CD14-positive monocyte (primary cell): ENCODE results near the gene ITGAL. TPM values are rescaled to one million over a fixed set of nuclear protein-coding genes. Genes with fewer than 3 reads are reported as not detected.

Experiments used
- DNase-seq, 3 donors: peaks; one replicate each; pipeline ENCODE4 v3.0.0-alpha.2; 2011 to 2022
- H2AFZ ChIP-seq: 2 replicates; pipeline ENCODE4 v1.6.0; 2012; ENCODE audit warnings: mild to moderate bottlenecking, low read depth, low read length, inconsistent platforms; ENCODE audit not compliant: insufficient read depth, poor library complexity, severe bottlenecking
- H3K27ac ChIP-seq, 2 donors: 1 replicate in 1 of 2; 2 replicates in 1 of 2; pipeline ENCODE4 v1.5.1; 2012 to 2013; ENCODE audit warnings: low read length in 2 of 2, control low read depth in 1 of 2, inconsistent platforms in 1 of 2, low read depth in 1 of 2, mild to moderate bottlenecking in 1 of 2
- H3K27me3 ChIP-seq, 2 donors: one replicate each; pipeline versions ENCODE4 v1.6.0 to v1.6.1; 2011 to 2013; ENCODE audit warnings: low read length in 2 of 2; ENCODE audit not compliant: control insufficient read depth in 2 of 2, insufficient read depth in 2 of 2
- H3K36me3 ChIP-seq, 2 donors: replicated peaks in 1 of 2; 1 replicate in 1 of 2; 2 replicates in 1 of 2; pipeline versions ENCODE4 v1.5.1 to v1.6.1; 2012 to 2013; ENCODE audit warnings: low read length in 2 of 2, control low read depth in 1 of 2, inconsistent platforms in 1 of 2, mild to moderate bottlenecking in 1 of 2; ENCODE audit not compliant: insufficient read depth in 2 of 2, control insufficient read depth in 1 of 2
- H3K4me1 ChIP-seq, 2 donors: 1 replicate in 1 of 2; 2 replicates in 1 of 2; pipeline versions ENCODE4 v1.5.1 to v1.6.1; 2012 to 2013; ENCODE audit warnings: low read length in 2 of 2, control low read depth in 1 of 2, inconsistent platforms in 1 of 2, mild to moderate bottlenecking in 1 of 2, moderate library complexity in 1 of 2; ENCODE audit not compliant: insufficient read depth in 2 of 2, control insufficient read depth in 1 of 2
- H3K4me2 ChIP-seq: replicated peaks from 2 replicates; pipeline ENCODE3; 2012; ENCODE audit warnings: low read length, moderate library complexity, mild to moderate bottlenecking; ENCODE audit not compliant: poor library complexity, severe bottlenecking; ENCODE audit errors: extremely low read depth
- H3K4me3 ChIP-seq, 3 experiments: fragments of 200-600 bp in 1 of 3; sonication (generic) in 1 of 3; replicated peaks in 1 of 3; 1 replicate in 2 of 3; 2 replicates in 1 of 3; pipeline ENCODE4 v1.5.1; 2011 to 2013; ENCODE audit warnings: low read length in 3 of 3, mild to moderate bottlenecking in 3 of 3, control low read depth in 2 of 3, low read depth in 2 of 3, inconsistent platforms in 1 of 3, moderate library complexity in 1 of 3
- H3K79me2 ChIP-seq: 2 replicates; pipeline ENCODE4 v1.6.0; 2012; ENCODE audit warnings: mild to moderate bottlenecking, control low read depth, inconsistent platforms, low read length, moderate library complexity; ENCODE audit not compliant: insufficient read depth
- H3K9ac ChIP-seq: 2 replicates; pipeline ENCODE4 v1.6.0; 2017; ENCODE audit warnings: low read length, mild to moderate bottlenecking; ENCODE audit not compliant: insufficient read depth, poor library complexity, severe bottlenecking
- H3K9me3 ChIP-seq, 2 donors: replicated peaks in 1 of 2; 1 replicate in 1 of 2; 2 replicates in 1 of 2; pipeline versions ENCODE4 v1.5.1 to v1.6.1; 2012 to 2013; ENCODE audit warnings: low read length in 2 of 2, control low read depth in 1 of 2; ENCODE audit not compliant: control insufficient read depth in 1 of 2, insufficient read depth in 1 of 2
- H4K20me1 ChIP-seq: 2 replicates; pipeline ENCODE4 v1.6.0; 2012; ENCODE audit warnings: mild to moderate bottlenecking, low read length, control low read depth, moderate library complexity; ENCODE audit not compliant: insufficient read depth
- H3K27ac Mint-ChIP-seq, 7 donors: one replicate each; pipeline ENCODE4 v1.8.0; 2020; ENCODE audit warnings: mild to moderate bottlenecking in 7 of 7, mixed read lengths in 7 of 7, moderate library complexity in 6 of 7, inconsistent platforms in 2 of 7
- H3K27me3 Mint-ChIP-seq, 3 donors: one replicate each; pipeline ENCODE4 v1.8.0; 2021 to 2022; ENCODE audit warnings: low read depth in 3 of 3, mild to moderate bottlenecking in 3 of 3, mixed read lengths in 3 of 3, moderate library complexity in 3 of 3, inconsistent platforms in 1 of 3
- H3K36me3 Mint-ChIP-seq, 2 donors: one replicate each; pipeline ENCODE4 v1.8.0; 2020; ENCODE audit warnings: mixed read lengths in 2 of 2, inconsistent platforms in 1 of 2, mild to moderate bottlenecking in 1 of 2
- H3K4me1 Mint-ChIP-seq: one replicate; pipeline ENCODE4 v1.8.0; 2020; ENCODE audit warnings: mild to moderate bottlenecking, mixed read lengths
- H3K4me3 Mint-ChIP-seq, 2 donors: one replicate each; pipeline ENCODE4 v1.8.0; 2020; ENCODE audit warnings: mild to moderate bottlenecking in 2 of 2, mixed read lengths in 2 of 2, moderate library complexity in 1 of 2
- H3K9me3 Mint-ChIP-seq, 7 donors: one replicate each; pipeline ENCODE4 v1.8.0; 2020 to 2022; ENCODE audit warnings: mixed read lengths in 7 of 7, mild to moderate bottlenecking in 6 of 7, moderate library complexity in 6 of 7, inconsistent platforms in 2 of 7
- CTCF ChIP-seq: fragments of 200-600 bp; IDR thresholded peaks from one replicate; pipeline ENCODE4 v1.8.0; 2022; ENCODE audit warnings: antibody characterized with exemption, mild to moderate bottlenecking
- WGBS: methylation state at CpG from one replicate; pipeline ENCODE4 v1.1.5; 2013; ENCODE audit warnings: missing lambda C conversion rate; ENCODE audit not compliant: insufficient coverage; 5-methylcytosine and 5-hydroxymethylcytosine counted together
- intact Hi-C, 2 donors: fragments of 100-400 bp; cut with micrococcal nuclease; formaldehyde crosslinking; loops; one replicate each; pipeline versions ENCODE4 v1.15.0 to v1.15.1; 2023
- polyA plus RNA-seq, 3 donors: library from polyadenylated mRNA; depleted of rRNA in 1 of 3; unstranded in 2 of 3; stranded (reverse) in 1 of 3; fragments of 300-500 nt in 2 of 3; fragments of >200 nt in 1 of 3; fragmentation: Illumina TruSeq in 2 of 3; gene quantifications; 1 replicate in 2 of 3; 2 replicates in 1 of 3; pipeline ENCODE4 v1.2.3, GENCODE V29; 2012 to 2021

Gene ITGAL
- polyA plus RNA-seq, 3 donors = 56.8 to 474 (median 109) TPM

- TF ChIP-seq CTCF = no peak
- no peak for DNase-seq
- Histone ChIP-seq H3K4me1 (peaks cover 31 to 38% of the 10 kb centered on the region in 2 donors), H3K4me3 (no peak overlapping the region), H2AFZ (no peak overlapping the region), H3K27ac (no peak overlapping the region), H3K79me2 (no peaks in the 10 kb centered on the region), H3K9ac (no peak overlapping the region), H3K36me3 (no peaks in the 10 kb centered on the region), H3K27me3 (no peaks in the 10 kb centered on the region), H3K9me3 (no peaks in the 10 kb centered on the region), H4K20me1 (no peaks in the 10 kb centered on the region), H3K4me2 (no peak overlapping the region)
- WGBS = no CpG with 5 or more reads among the region's 1 CpG
- H3K4me1 Mint-ChIP-seq = peaks cover 37% of the 10 kb centered on the region
- intact Hi-C loops = no loop called here
- no peak overlapping the region for H3K4me3 Mint-ChIP-seq
- H3K9me3 Mint-ChIP-seq = no peaks in the 10 kb centered on the region
- peak overlapping the region in 3 of 7 donors; percentile 16 to 52 (median 21) for H3K27ac Mint-ChIP-seq
- H3K36me3 Mint-ChIP-seq = no peaks in the 10 kb centered on the region
- H3K27me3 Mint-ChIP-seq = peaks cover 0 to 3% (median 2%) of the 10 kb centered on the region in 3 donors
Measured at GRCh38 chr16:30456302-30456701, 16.2 kb upstream of the ITGAL start.

GRCh38 chr16:30457256-30457655, 15.3 kb upstream of the ITGAL start:
- H2AFZ ChIP-seq = no peak overlapping the region

More at GRCh38 chr16:30457256-30457655, 15.3 kb upstream of the ITGAL start:
- H3K9me3 ChIP-seq = no peaks in the 10 kb centered on the region
- no peaks in the 10 kb centered on the region for H3K79me2 ChIP-seq
- H3K9ac ChIP-seq = no peak overlapping the region
- peak overlapping the region in 1 of 7 donors; percentile 24 for H3K27ac Mint-ChIP-seq
- no peak for DNase-seq
- no peak overlapping the region for H3K4me3 Mint-ChIP-seq
- H4K20me1 ChIP-seq = no peaks in the 10 kb centered on the region
- H3K9me3 Mint-ChIP-seq = no peaks in the 10 kb centered on the region
- H3K36me3 ChIP-seq = no peaks in the 10 kb centered on the region
- peaks cover 0 to 3% (median 2%) of the 10 kb centered on the region in 3 donors for H3K27me3 Mint-ChIP-seq
- intact Hi-C loops = no loop called here
- TF ChIP-seq CTCF = no peak
- no peak overlapping the region for H3K4me2 ChIP-seq
- no peak overlapping the region for H3K27ac ChIP-seq
- peaks cover 45% of the 10 kb centered on the region for H3K4me1 Mint-ChIP-seq
- peaks cover 41 to 46% of the 10 kb centered on the region in 2 donors for H3K4me1 ChIP-seq
- WGBS = 100% methylated on average over 1 of the region's 1 CpG
- H3K27me3 ChIP-seq = no peaks in the 10 kb centered on the region
- no peak overlapping the region for H3K4me3 ChIP-seq
- H3K36me3 Mint-ChIP-seq = no peaks in the 10 kb centered on the region
